Iris pigment epithelial cell (primary cell): Measurements from ENCODE around the gene RARB.

Experiments
- DNase-seq: peaks from one replicate; pipeline ENCODE4 v3.0.0-alpha.2; 2011; ENCODE audit warnings: low read depth

Gene RARB

GRCh38 chr3:25472731-25473130 is 44.7 kb downstream of the RARB start:
- no peak for DNase-seq

- no peak for DNase-seq
Measured at GRCh38 chr3:25473246-25473645, 45.2 kb downstream of the RARB start.

- no peak for DNase-seq
Measured at GRCh38 chr3:25474052-25474451, 46.0 kb downstream of the RARB start.

- peak; percentile 66 for DNase-seq
Measured at GRCh38 chr3:25476639-25477038, 48.6 kb downstream of the RARB start.

GRCh38 chr3:25478211-25478757 is 50.2 kb downstream of the RARB start:
- DNase-seq = no peak

- peak; percentile 53 for DNase-seq
Measured at GRCh38 chr3:25478964-25479726, 51.1 kb downstream of the RARB start.

- DNase-seq = no peak
Measured at GRCh38 chr3:25479727-25480010, 51.6 kb downstream of the RARB start.

- DNase-seq = no peak
Measured at GRCh38 chr3:25480811-25481210, 52.7 kb downstream of the RARB start.

GRCh38 chr3:25481386-25481785 is 53.3 kb downstream of the RARB start:
- DNase-seq = no peak

- peak; percentile 68 for DNase-seq
Measured at GRCh38 chr3:25483456-25483855, 55.4 kb downstream of the RARB start.

- no peak for DNase-seq
Measured at GRCh38 chr3:25485673-25486072, 57.6 kb downstream of the RARB start.

GRCh38 chr3:25486932-25487331 is 58.9 kb downstream of the RARB start:
- no peak for DNase-seq

- peak; percentile 69 for DNase-seq
Measured at GRCh38 chr3:25489858-25490593, 62.0 kb downstream of the RARB start.

- DNase-seq = peak; percentile 68
Measured at GRCh38 chr3:25493246-25493645, 65.2 kb downstream of the RARB start.

- DNase-seq = peak; percentile 97
Measured at GRCh38 chr3:25493786-25494185, 65.7 kb downstream of the RARB start.

- DNase-seq = no peak
Measured at GRCh38 chr3:25495304-25495703, 67.2 kb downstream of the RARB start.

GRCh38 chr3:25495726-25496253 is 67.7 kb downstream of the RARB start:
- peak; percentile 59 for DNase-seq

GRCh38 chr3:25497096-25497495 is 69.0 kb downstream of the RARB start:
- no peak for DNase-seq

- no peak for DNase-seq
Measured at GRCh38 chr3:25500706-25501210, 72.7 kb downstream of the RARB start.

GRCh38 chr3:25502233-25502632 is 74.2 kb downstream of the RARB start:
- no peak for DNase-seq

- peak; percentile 47 for DNase-seq
Measured at GRCh38 chr3:25503898-25504301, 75.8 kb downstream of the RARB start.

GRCh38 chr3:25505581-25505980 is 77.5 kb downstream of the RARB start:
- DNase-seq = no peak

GRCh38 chr3:25507811-25508210 is 79.7 kb downstream of the RARB start:
- no peak for DNase-seq
